ENCODE measurements around the gene CD72. TPM values are rescaled to one million over a fixed set of nuclear protein-coding genes. Genes with fewer than 3 reads are reported as not detected.
A peak's percentile ranks its signal among the peaks of the same experiment; 100 is the strongest.

The CD72 gene
- total RNA-seq, 6 donors from 2014 or later = 2.5 to 44.0 (median 7.2) TPM

DNA sequence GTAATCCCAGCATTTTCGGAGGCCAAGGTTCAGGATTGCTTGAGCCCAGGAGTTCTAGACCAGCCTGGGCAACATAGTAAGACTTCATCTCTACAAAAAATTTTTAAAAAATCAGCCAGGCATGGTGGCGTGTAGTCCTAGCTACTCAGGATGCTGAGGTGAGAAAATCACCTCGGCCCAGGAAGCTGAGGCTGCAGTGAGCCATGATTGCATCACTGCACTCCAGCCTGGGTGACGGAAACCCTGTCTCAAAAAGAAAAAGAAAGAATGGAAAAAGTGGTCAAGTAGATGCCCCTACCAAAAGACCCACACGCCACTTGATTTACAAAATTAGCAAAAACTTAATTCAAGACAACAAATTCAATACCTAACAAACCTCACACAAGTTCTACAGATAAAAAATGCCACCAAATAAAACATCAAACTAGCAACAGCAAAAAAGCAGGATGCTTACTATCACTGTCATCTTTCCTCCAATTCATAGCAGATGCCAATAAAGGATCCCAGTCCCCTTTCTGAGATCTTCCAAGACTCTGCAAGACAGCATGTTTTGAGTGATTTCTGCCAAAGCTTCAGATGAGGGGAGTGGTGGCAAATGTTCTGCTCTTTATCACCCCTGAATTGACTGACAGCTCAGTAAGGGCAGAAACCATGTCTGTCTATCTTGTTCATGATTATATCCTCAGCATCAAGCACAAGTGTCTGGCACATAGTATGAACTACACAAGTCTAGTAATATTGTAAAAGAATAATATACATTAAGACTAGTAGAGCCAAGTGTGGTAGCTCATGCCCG lies 47.3 kb downstream of the CD72 start:
- ATAC-seq (ENCODE audit: low FRiP score in 2 of 2) (no peak), DNase-seq (no peak)
- H3K27ac ChIP-seq = no peak overlapping the region
- H3K9me3 ChIP-seq = no peaks in the 10 kb centered on the region
- H3K36me3 ChIP-seq = no peaks in the 10 kb centered on the region
- H3K27me3 ChIP-seq = no peaks in the 10 kb centered on the region
- TF ChIP-seq POLR2A (IDR thresholded peaks at IDR 0.05) = no peak
- TF ChIP-seq, protein P1, sequence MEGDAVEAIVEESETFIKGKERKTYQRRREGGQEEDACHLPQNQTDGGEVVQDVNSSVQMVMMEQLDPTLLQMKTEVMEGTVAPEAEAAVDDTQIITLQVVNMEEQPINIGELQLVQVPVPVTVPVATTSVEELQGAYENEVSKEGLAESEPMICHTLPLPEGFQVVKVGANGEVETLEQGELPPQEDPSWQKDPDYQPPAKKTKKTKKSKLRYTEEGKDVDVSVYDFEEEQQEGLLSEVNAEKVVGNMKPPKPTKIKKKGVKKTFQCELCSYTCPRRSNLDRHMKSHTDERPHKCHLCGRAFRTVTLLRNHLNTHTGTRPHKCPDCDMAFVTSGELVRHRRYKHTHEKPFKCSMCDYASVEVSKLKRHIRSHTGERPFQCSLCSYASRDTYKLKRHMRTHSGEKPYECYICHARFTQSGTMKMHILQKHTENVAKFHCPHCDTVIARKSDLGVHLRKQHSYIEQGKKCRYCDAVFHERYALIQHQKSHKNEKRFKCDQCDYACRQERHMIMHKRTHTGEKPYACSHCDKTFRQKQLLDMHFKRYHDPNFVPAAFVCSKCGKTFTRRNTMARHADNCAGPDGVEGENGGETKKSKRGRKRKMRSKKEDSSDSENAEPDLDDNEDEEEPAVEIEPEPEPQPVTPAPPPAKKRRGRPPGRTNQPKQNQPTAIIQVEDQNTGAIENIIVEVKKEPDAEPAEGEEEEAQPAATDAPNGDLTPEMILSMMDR (IDR thresholded peaks at IDR 0.05) = no peak
- TF ChIP-seq EP300 (IDR thresholded peaks at IDR 0.05) = no peak
- TF ChIP-seq POLR2AphosphoS5 (IDR thresholded peaks at IDR 0.05) = no peak
- no peak overlapping the region for H3K4me3 ChIP-seq
- no peaks in the 10 kb centered on the region for H3K4me1 ChIP-seq
- WGBS, 2 donors = 75 to 80% methylated on average over 6 of the region's 6 CpGs

- H3K36me3 ChIP-seq = no peaks in the 10 kb centered on the region
- H3K4me1 ChIP-seq = peaks cover under 1 to 5% (median 4%) of the 10 kb centered on the region in 4 donors
- no peak for DNase-seq
- H3K9me3 ChIP-seq = no peaks in the 10 kb centered on the region
- no peak overlapping the region for H3K27ac ChIP-seq
- no peak for ATAC-seq (ENCODE audit: low FRiP score in 2 of 2)
- TF ChIP-seq POLR2A (IDR thresholded peaks at IDR 0.05) = no peak
- TF ChIP-seq, protein P1 (IDR thresholded peaks at IDR 0.05) = no peak
- no peak for TF ChIP-seq EP300 (IDR thresholded peaks at IDR 0.05)
- TF ChIP-seq POLR2AphosphoS5 (IDR thresholded peaks at IDR 0.05) = no peak
- no peaks in the 10 kb centered on the region for H3K27me3 ChIP-seq
- 57 to 70% methylated on average over 5 of the region's 5 CpGs for WGBS, 2 donors
- H3K4me3 ChIP-seq = no peak overlapping the region
Measured at GRCh38 chr9:35569206-35569605, 49.0 kb downstream of the CD72 start.

DNA sequence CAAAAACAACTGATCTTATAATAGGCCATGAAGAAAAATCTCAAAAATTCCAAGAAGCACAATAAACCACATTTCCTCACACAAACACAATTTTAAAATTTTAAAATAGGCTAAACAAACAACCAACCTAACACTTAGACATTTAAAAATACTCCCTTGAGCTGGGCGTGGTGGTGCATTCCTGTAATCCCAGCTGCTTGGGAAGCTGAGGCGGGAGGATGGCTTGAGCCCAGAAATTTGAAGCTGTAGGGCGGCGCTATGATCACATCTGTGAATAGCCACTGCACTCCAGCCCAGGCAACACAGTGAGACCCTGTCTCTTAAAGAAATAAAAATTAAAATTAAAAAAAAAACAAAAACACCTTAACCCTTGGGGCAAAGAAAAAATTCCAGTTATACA lies 50.0 kb downstream of the CD72 start:
- no peak overlapping the region for H3K4me3 ChIP-seq
- no peaks in the 10 kb centered on the region for H3K36me3 ChIP-seq
- peaks cover 5 to 15% (median 12%) of the 10 kb centered on the region in 4 donors for H3K4me1 ChIP-seq
- WGBS, 2 donors = 78 to 89% methylated on average over 4 of the region's 4 CpGs
- H3K27me3 ChIP-seq = no peaks in the 10 kb centered on the region
- TF ChIP-seq EP300 (IDR thresholded peaks at IDR 0.05) (no peak), POLR2A (IDR thresholded peaks at IDR 0.05) (no peak), POLR2AphosphoS5 (IDR thresholded peaks at IDR 0.05) (no peak)
- TF ChIP-seq, protein P1 (IDR thresholded peaks at IDR 0.05) = no peak
- peak in 1 of 2 donors; percentile 37 for ATAC-seq (ENCODE audit: low FRiP score in 2 of 2)
- DNase-seq = no peak
- H3K27ac ChIP-seq = no peak overlapping the region
- no peaks in the 10 kb centered on the region for H3K9me3 ChIP-seq

GRCh38 chr9:35566417-35566816 lies 51.8 kb downstream of the CD72 start:
- Histone ChIP-seq H3K36me3 (peaks cover 0 to 2% (median under 1%) of the 10 kb centered on the region in 4 donors), H3K4me3 (no peak overlapping the region), H3K27ac (no peak overlapping the region), H3K9me3 (no peaks in the 10 kb centered on the region), H3K4me1 (peaks cover 5 to 16% (median 13%) of the 10 kb centered on the region in 4 donors), H3K27me3 (no peaks in the 10 kb centered on the region)
- TF ChIP-seq POLR2A (IDR thresholded peaks at IDR 0.05) = no peak
- TF ChIP-seq POLR2AphosphoS5 (IDR thresholded peaks at IDR 0.05) = no peak
- TF ChIP-seq, protein P1 (IDR thresholded peaks at IDR 0.05) = no peak
- no peak for TF ChIP-seq EP300 (IDR thresholded peaks at IDR 0.05)
- 95 to 100% methylated on average over 2 of the region's 2 CpGs for WGBS, 2 donors
- ATAC-seq (ENCODE audit: low FRiP score in 2 of 2) = peak in 1 of 2 donors; percentile 42
- DNase-seq = no peak

All from upper lobe of left lung (tissue), 6 donors.